H54 (cell line): ENCODE data around the gene USF2.

ENCODE experiments used
- DNase-seq: peaks from one replicate; pipeline ENCODE4 v3.0.0; 2011; ENCODE audit warnings: low spot score, mixed read lengths; ENCODE audit not compliant: insufficient read length
- FAIRE-seq: peaks from 3 replicates; lab custom pipeline; 2011; peaks lifted over from hg19 to GRCh38; lab: Jason Lieb, UNC
- POLR2A ChIP-seq: IDR thresholded peaks from 2 replicates; pipeline ENCODE4 v1.6.1; 2011; ENCODE audit warnings: low read depth, mild to moderate bottlenecking, low read length

The USF2 gene

DNA sequence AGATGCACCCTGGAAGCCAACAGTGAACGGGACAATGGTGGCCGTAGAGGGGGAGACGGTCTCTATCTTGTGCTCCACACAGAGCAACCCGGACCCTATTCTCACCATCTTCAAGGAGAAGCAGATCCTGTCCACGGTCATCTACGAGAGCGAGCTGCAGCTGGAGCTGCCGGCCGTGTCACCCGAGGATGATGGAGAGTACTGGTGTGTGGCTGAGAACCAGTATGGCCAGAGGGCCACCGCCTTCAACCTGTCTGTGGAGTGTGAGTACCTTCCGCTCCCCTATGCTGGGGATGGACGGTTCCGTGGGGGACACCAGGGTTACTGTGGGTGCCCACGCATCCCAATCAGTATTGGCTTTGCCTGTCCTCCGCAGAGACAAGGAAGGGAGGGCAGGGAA is 33.7 kb downstream of the USF2 start:
- no peak for FAIRE-seq
- DNase-seq = no peak
- TF ChIP-seq POLR2A = no peak

DNA sequence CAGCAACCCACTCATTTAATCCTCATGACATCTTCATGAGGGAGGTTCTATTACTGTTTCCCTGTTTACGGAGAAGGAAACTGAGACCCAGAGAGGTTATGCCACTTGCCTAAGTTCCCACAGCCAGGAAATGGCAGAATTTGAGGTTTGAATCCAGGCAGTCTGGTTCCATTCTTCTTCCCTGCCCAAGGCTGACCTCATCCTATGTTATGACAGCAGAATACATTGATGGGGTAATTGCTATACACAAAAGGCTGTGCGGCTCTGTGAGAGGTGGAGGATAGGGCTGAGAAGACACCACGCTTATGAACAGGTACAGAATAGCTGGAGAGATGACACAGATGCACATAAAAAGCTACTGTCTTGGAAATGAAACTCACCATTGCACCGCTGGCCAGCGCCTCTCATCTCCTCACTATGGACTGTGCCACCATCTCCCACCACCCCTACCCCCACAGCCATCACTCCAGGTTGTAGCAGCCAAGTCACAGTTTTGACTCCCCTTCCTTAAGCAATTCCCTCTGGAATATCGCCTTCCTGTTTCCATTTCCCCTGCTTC is 34.7 kb downstream of the USF2 start:
- FAIRE-seq = no peak
- TF ChIP-seq POLR2A = no peak

DNA sequence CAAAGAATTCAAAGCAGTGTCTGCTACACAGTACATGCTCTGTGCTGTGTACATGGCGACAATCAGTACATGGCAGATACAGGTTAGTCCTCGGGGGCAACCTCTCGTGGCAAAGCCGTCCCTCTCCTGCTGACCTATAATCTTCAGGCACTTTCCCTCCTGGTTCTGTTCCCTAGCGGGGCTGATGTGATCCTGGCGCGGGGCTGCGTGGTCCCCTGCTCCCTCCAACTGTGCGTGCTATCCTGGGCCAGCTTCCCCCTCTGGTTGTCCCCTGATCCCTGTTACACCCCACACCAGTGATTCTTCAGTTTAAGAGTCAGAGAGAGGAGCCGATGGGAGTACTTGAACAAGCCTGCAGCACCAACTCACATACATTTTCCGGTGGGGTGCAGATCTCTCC is 35.3 kb downstream of the USF2 start:
- TF ChIP-seq POLR2A = no peak
- DNase-seq (no peak), FAIRE-seq (no peak)

More for the DNA sequence above, 34.7 kb downstream of the USF2 start:
- DNase-seq = no peak

DNA sequence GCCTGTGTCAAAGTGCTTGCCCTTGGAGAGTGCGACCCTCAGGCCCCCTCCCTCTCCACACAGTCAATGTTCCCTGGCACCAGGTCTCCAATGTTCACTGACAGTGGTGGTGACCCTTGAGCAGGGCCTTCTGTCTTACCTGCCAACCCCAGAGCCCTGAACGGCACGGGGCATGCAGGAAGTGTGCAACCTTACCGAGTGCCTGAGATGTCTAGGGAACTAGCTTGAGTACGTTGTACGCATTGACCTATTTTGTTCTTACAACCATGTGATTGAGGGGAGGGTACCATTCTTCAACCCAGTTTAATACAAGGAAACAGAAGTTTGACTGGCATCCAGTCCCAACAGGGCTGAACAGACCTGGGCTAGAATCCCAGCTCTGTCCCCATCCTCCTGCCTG is 36.4 kb downstream of the USF2 start:
- DNase-seq (no peak), FAIRE-seq (no peak)

DNA sequence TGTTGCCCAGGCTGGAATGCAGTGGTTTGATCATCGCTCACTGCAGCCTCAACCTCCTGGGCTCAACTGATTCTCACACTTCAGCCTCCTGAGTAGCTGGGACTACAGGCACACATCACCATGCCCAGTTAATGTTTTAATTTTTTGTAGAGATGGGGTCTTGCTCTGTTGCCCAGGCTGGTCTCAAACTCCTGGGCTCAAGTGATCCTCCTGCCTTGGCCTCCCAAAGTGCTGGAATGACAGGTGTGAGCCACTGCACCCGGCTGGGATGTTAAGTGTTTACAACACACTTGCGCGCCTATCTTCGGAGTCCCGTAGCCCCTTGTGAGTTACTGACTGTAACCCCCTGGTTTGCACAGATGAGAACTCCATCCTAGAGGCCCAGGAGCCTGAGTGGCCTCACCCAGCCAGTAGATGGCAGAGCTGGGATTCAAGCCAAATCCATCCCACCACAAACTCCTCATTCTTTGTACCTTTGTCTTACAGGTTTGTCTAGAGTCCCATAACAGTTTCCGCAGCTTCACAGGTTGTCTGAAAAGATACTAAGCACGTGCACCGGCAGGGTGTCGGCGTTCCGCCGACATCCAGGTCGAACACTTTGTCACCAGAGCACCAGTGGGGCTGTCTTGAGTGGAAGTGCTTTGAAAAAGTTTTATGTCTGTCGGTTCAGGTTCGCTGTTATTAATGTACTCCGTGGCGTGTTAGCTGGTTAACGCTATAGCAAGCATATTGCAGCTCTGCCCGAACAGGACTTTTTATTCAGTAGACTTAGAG is 37.9 kb downstream of the USF2 start:
- no peak for TF ChIP-seq POLR2A
- DNase-seq (no peak), FAIRE-seq (no peak)

More for the DNA sequence above, 36.4 kb downstream of the USF2 start:
- no peak for TF ChIP-seq POLR2A

DNA sequence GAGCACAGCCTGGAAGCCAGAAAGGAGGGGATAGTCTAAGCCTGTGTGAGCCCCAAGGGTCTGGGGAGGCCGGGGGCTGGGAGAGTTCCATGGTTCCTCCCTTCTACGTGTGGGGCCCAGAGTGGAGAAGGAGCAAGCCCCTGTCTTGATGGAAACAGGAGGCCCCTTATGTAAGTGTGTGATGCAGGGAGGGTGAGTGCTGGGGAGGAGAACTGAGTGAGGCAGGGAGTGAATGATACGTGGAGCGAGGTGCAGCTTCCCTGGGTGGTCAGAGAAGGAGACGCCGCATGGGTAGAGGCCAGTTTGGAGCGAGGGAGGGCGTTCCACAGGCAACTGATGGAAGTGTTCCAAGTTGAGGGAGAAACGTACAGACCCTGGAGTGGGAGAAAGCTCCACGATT is 39.2 kb downstream of the USF2 start:
- TF ChIP-seq POLR2A = no peak
- DNase-seq (no peak), FAIRE-seq (no peak)

DNA sequence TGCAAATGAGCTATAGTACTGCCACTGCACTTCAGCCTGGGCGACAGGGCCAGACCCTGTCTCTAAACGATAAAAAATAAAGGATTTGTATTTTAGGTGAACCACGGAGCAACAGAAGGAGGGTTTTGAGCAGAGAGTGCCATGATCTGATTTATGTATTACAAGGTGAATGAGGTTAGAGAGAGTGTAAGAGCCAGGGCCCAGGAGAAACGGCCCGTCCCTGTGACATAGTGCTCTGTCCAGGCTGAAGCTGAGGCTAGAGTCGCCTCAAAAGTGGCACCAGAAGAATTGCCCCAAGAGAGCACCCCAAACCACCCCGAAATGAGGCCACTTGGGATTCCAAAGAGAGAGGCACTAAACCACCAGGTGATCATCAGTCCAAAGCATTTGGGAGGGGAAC is 40.1 kb downstream of the USF2 start:
- DNase-seq = no peak
- TF ChIP-seq POLR2A = no peak
- no peak for FAIRE-seq

DNA sequence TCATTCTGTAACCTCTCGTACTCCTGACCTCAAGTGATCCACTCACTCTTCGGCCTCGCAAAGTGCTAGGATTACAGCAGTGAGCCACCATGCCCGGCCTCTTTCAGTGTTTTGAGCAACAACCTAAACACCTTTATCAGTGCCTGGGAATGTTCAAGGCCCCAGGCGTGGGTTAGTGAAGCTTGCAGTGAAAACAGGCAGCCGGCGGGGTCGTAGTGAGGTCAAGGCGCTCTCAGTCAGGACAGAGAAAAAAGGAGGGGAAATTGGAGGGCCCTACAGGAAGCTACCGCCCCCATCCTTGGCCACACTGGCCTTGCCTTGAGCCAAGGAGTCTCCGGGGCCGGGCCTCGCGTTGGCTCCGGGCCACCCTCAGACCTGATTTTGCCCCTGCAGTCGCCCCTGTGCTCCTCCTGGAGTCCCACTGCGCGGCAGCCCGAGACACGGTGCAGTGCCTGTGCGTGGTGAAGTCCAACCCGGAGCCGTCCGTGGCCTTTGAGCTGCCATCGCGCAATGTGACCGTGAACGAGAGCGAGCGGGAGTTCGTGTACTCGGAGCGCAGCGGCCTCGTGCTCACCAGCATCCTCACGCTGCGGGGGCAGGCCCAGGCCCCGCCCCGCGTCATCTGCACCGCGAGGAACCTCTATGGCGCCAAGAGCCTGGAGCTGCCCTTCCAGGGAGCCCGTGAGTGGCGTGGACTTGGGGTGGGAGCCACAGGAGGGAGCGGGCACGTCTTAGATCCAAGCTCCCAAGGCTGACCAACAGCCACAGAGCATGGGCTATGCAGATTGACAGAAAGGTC is 40.9 kb downstream of the USF2 start:
- DNase-seq = no peak
- no peak for TF ChIP-seq POLR2A
- FAIRE-seq = no peak

DNA sequence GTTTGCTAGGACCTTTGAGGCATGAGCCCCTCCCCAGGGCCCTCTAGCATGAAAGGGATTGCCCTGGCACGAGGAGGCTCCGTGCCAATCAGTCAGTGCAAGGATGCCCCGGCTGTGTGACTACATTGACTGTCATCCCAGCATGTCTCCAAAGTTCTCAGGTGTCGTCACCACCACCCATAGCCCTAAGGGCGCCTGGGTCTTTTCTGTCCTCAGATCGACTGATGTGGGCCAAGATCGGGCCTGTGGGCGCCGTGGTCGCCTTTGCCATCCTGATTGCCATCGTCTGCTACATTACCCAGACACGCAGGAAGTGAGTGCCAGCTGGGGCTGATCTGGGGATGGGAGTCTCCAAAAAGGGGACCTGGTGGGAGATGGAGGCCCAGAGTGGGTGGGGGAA is 41.6 kb downstream of the USF2 start:
- no peak for FAIRE-seq
- no peak for TF ChIP-seq POLR2A
- DNase-seq = no peak

DNA sequence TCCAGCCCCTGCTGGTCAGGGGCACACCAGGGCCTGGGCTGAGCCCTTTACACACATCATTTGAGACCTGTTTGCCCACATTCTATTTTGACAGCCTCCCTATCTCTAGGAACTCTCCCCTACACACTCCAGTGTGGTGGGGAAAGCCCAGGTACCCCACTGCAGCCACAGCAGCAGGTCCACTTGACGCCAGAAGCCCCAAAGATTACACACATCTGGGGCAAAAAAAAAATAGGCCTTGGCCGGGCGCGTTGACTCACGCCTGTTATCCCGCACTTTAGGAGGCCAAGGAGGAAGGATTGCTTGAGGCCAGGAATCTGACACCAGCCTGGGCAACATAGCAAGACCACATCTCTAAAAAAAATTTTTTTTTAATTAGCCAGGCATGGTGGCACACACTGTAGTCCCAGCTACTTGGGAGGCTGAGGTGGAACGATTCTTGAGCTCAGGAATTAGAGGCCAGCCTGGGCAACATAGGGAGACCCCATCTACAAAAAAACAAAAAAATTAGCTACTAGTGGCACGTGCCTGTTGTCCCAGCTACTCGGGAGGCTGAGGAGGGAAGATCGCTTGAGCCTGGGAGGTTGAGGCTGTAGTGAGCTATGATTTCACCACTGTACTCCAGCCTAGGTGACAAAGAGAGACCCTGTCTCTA is 42.2 kb downstream of the USF2 start:
- no peak for FAIRE-seq
- DNase-seq = no peak
- TF ChIP-seq POLR2A = no peak

DNA sequence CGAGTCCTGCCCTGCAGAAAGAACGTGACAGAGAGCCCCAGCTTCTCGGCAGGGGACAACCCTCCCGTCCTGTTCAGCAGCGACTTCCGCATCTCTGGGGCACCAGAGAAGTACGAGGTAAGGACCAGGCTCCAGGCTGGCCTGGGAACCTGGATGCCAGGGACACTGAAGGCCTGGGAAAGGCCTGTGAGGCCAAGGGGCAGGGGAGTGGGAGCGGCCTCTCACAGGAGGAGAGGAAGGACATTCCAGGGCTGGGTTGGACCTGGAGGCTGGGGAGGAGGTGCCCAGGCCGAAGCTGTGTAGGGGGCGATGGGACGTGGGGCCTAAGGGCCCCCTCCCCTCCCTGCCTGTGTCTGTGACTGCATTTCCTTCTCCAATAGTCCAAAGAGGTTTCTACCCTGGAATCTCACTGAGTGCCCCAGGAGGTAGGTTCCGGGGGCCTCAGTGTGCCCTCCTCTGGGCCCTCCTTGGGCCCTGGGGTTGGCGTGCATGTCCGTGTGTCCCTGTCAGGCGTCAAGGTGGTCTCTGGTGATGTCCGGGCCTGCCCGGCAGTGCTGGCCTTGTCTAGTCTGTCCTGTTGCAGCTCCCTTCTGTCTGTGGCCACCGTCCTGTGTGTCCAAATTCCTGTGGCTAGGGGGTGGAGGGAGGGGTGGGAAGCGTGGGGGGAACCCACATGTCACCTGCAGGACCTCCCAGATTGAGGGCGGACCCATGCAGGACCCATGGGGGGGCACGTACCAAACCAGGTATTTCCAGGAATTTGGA is 43.3 kb downstream of the USF2 start:
- no peak for TF ChIP-seq POLR2A
- FAIRE-seq = no peak
- no peak for DNase-seq

DNA sequence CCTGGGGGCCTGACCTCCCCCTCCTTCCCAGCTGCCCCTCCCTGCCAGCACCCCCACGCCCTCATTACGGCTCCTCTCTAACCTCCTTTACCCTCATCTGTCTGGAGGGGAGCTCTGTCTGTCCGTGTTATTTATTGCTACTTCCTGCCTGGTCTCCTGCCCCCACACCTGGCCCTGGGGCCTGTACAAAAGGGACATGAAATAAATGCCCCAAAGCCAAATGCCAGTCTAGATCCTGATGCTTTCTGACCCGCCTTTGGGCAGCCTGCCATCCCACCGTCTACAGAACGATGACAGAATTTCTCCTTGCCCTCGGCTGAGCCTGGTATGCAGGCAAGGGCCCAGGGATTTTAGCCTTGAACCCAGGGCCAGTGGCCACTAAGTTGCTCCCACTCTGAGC is 44.8 kb downstream of the USF2 start:
- no peak for TF ChIP-seq POLR2A
- DNase-seq (no peak), FAIRE-seq (no peak)

DNA sequence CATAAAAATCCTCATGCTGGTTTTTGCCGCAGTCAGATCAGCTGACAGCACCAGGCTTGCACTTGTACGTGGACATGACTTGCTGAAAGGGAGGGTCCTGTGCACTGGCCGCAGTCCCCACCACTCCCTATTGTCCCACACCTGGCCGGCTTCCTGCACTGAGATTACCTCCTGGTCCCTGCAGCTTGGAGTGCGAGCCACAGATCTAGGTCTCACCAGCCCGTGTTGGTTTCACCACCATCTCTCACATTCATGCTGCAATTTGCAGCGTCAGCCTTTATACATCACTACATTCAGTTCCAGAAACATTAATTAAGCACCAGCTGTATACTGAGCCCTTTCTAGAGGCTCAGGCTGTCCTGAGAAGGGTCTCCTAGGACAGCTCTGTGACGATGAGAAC is 45.3 kb downstream of the USF2 start:
- FAIRE-seq = no peak
- TF ChIP-seq POLR2A = no peak
- DNase-seq = no peak
